GM12878 (cell line): Measurements from ENCODE around the gene MAB21L4. TPM values are rescaled to one million over a fixed set of nuclear protein-coding genes. Genes with fewer than 3 reads are reported as not detected.

Experiments
- ATAC-seq: fragments of 200-7000 bp; cut with Tn5 transposase; 3 replicates; pipeline ENCODE4 v1.9.1; 2020; ENCODE audit warnings: mild to moderate bottlenecking, moderate library complexity
- BruUV-seq: library from RNA; stranded (reverse); fragments of 400-500 nt; replicated peaks from 2 replicates; lab custom pipeline; 2021; lab: Mats Ljungman, UMichigan
- CTCF ChIA-PET: fragments of 300-600 bp; sonication (Branson Sonifier 250); formaldehyde crosslinking; extraction: SDS; loops from one replicate; lab custom pipeline; 2021; ENCODE audit warnings: inconsistent platforms; lab: Yijun Ruan, JAX
- POLR2A ChIA-PET: fragments of 350-600 bp; formaldehyde crosslinking; extraction: SDS; loops from one replicate; lab custom pipeline; 2021; ENCODE audit warnings: inconsistent platforms; lab: Charles Lee
- RAD21 ChIA-PET: fragments of 300-600 bp; sonication (Branson Sonifier 250); formaldehyde crosslinking; loops from one replicate; lab custom pipeline; 2023; ENCODE audit warnings: antibody characterized with exemption; ENCODE audit not compliant: unreplicated experiment; lab: Charles Lee
- SMC1A ChIA-PET: fragments of 300-600 bp; sonication (Branson Sonifier 250); formaldehyde crosslinking; loops from one replicate; lab custom pipeline; 2023; ENCODE audit not compliant: unreplicated experiment, uncharacterized antibody; lab: Charles Lee
- DNase-seq: peaks from one replicate; pipeline ENCODE4 v3.0.0-alpha.2; 2011; ENCODE audit warnings: low read depth, low spot score
- FAIRE-seq: peaks from 3 replicates; lab custom pipeline; 2011; peaks lifted over from hg19 to GRCh38; lab: Jason Lieb, UNC
- H2AFZ ChIP-seq: 2 replicates; pipeline ENCODE4 v1.6.0; 2011; ENCODE audit warnings: low read depth, low read length, control low read depth; ENCODE audit not compliant: control insufficient read depth
- H3K27ac ChIP-seq: 2 replicates; pipeline ENCODE4 v1.5.1; 2011; ENCODE audit warnings: control low read depth; ENCODE audit not compliant: control insufficient read depth, insufficient read depth
- H3K27me3 ChIP-seq, 2 experiments: replicated peaks in 1 of 2; 2 replicates each; pipeline versions ENCODE4 v1.6.0 to v1.6.1; 2011; ENCODE audit warnings: low read length in 1 of 2; ENCODE audit not compliant: control insufficient read depth in 2 of 2, insufficient read depth in 2 of 2
- H3K36me3 ChIP-seq, 2 experiments: 2 replicates each; pipeline ENCODE4 v1.5.1; 2011; ENCODE audit warnings: low read length in 1 of 2; ENCODE audit not compliant: control insufficient read depth in 2 of 2, insufficient read depth in 2 of 2
- H3K4me1 ChIP-seq: 2 replicates; pipeline ENCODE4 v1.6.1; 2011; ENCODE audit warnings: mild to moderate bottlenecking, low read length, moderate library complexity, mixed read lengths; ENCODE audit not compliant: control insufficient read depth, insufficient read depth
- H3K4me2 ChIP-seq: 2 replicates; pipeline ENCODE4 v1.6.0; 2011; ENCODE audit warnings: control low read depth; ENCODE audit not compliant: control insufficient read depth, insufficient read depth
- H3K4me3 ChIP-seq: fragments of 200-600 bp; sonication (generic); 2 replicates; pipeline ENCODE4 v1.5.1; 2016
- H3K79me2 ChIP-seq: 2 replicates; pipeline ENCODE4 v1.6.0; 2011; ENCODE audit warnings: low read length; ENCODE audit not compliant: control insufficient read depth, insufficient read depth
- H3K9ac ChIP-seq: 2 replicates; pipeline ENCODE4 v1.8.0; 2011; ENCODE audit warnings: low read length, control low read depth, mixed read lengths; ENCODE audit not compliant: control insufficient read depth, insufficient read depth
- H3K9me3 ChIP-seq: replicated peaks from 3 replicates; pipeline ENCODE4 v1.5.1; 2011; ENCODE audit warnings: mild to moderate bottlenecking, low read length; ENCODE audit not compliant: control insufficient read depth, insufficient read depth
- H4K20me1 ChIP-seq: 2 replicates; pipeline ENCODE4 v1.6.0; 2011; ENCODE audit not compliant: control insufficient read depth, insufficient read depth
- ASH2L ChIP-seq: fragments of 300-600, 200-600 bp; sonication (generic); IDR thresholded peaks from 2 replicates; pipeline ENCODE4 v1.6.1; 2017; ENCODE audit warnings: low read depth, mild to moderate bottlenecking, borderline replicate concordance
- CREB1 ChIP-seq: IDR thresholded peaks from 2 replicates; pipeline ENCODE4 v1.6.1; 2012; ENCODE audit warnings: low read depth, mild to moderate bottlenecking, inconsistent platforms
- CTCF ChIP-seq, 3 experiments: IDR thresholded peaks in 2 of 3; conservative IDR thresholded peaks in 1 of 3; 2 replicates each; pipeline ENCODE4 v1.5.1; 2011; ENCODE audit warnings: low read depth in 3 of 3, low read length in 3 of 3, mild to moderate bottlenecking in 3 of 3, control low read depth in 2 of 3, moderate library complexity in 2 of 3, inconsistent platforms in 1 of 3, mixed read lengths in 1 of 3; ENCODE audit not compliant: control insufficient read depth in 2 of 3, insufficient read depth in 1 of 3; ENCODE audit errors: extremely low read depth in 1 of 3
- NR2C1 ChIP-seq: fragments of 450-650 bp; IDR thresholded peaks from 2 replicates; pipeline ENCODE4 v1.6.1; 2017; ENCODE audit warnings: antibody characterized with exemption, mild to moderate bottlenecking, moderate library complexity
- NR2F1 ChIP-seq: fragments of 450-650 bp; conservative IDR thresholded peaks from 2 replicates; pipeline ENCODE4 v1.6.1; 2017; ENCODE audit warnings: mild to moderate bottlenecking
- PAX5 ChIP-seq: IDR thresholded peaks from 2 replicates; pipeline ENCODE4 v1.6.1; 2011; ENCODE audit warnings: low read depth, low read length, borderline replicate concordance
- PKNOX1 ChIP-seq: fragments of 450-650 bp; IDR thresholded peaks from 2 replicates; pipeline ENCODE4 v1.6.1; 2016; ENCODE audit warnings: mild to moderate bottlenecking
- RAD21 ChIP-seq: IDR thresholded peaks from 2 replicates; pipeline ENCODE4 v1.6.1; 2011; ENCODE audit warnings: mild to moderate bottlenecking, low read depth, low read length, moderate library complexity; ENCODE audit not compliant: insufficient read depth
- SMC3 ChIP-seq: IDR thresholded peaks from 2 replicates; pipeline ENCODE4 v1.6.1; 2011; ENCODE audit warnings: low read length, improper control_type of control experiment, borderline replicate concordance
- SUZ12 ChIP-seq: fragments of 200-600 bp; sonication (generic); IDR thresholded peaks from one replicate; pipeline ENCODE4 v1.6.1; 2018; ENCODE audit warnings: antibody characterized with exemption, mild to moderate bottlenecking; ENCODE audit not compliant: unreplicated experiment
- WRNIP1 ChIP-seq: IDR thresholded peaks from 2 replicates; pipeline ENCODE4 v1.6.1; 2011; ENCODE audit warnings: low read depth, low read length, improper control_type of control experiment, borderline replicate concordance
- ZBED1 ChIP-seq: IDR thresholded peaks from 2 replicates; pipeline ENCODE4 v1.6.1; 2016; ENCODE audit warnings: borderline replicate concordance
- ZNF207 ChIP-seq: fragments of 450-650 bp; IDR thresholded peaks from 2 replicates; pipeline ENCODE4 v1.6.1; 2014; ENCODE audit warnings: antibody characterized with exemption, mild to moderate bottlenecking, borderline replicate concordance
- WGBS: methylation state at CpG from one replicate; pipeline ENCODE4 v1.1.6; 2016; ENCODE audit warnings: low lambda C conversion rate; ENCODE audit not compliant: insufficient replicate concordance, insufficient coverage; ENCODE audit errors: missing lambda C conversion rate; 5-methylcytosine and 5-hydroxymethylcytosine counted together
- in situ Hi-C: fragments of 300-500 bp; cut with MboI; formaldehyde crosslinking; loops from 9 replicates; pipeline ENCODE4 v1.14.3; 2018; ENCODE audit warnings: mixed read lengths
- intact Hi-C: fragments of 100-400 bp; cut with micrococcal nuclease; formaldehyde crosslinking; loops from one replicate; pipeline ENCODE4 v1.14.2; 2022; ENCODE audit not compliant: unreplicated experiment
- polyA plus RNA-seq, 11 experiments: library from polyadenylated mRNA; depleted of rRNA in 4 of 11; unstranded in 6 of 11; stranded (reverse) in 5 of 11; fragments of >200 nt; fragmentation: Nextera tagmentation in 4 of 11; fragmentation: Illumina TruSeq in 1 of 11; extraction: Ambion mirVana in 4 of 11; extraction: Trizol in 1 of 11; gene quantifications; 1 replicate in 1 of 11; 2 replicates in 10 of 11; pipeline versions ENCODE4 v1.2.1 to v1.2.3, GENCODE V29; 2011 to 2016; ENCODE audit warnings: inconsistent platforms in 2 of 11, missing spikeins in 2 of 11, low read depth in 1 of 11
- total RNA-seq, 4 experiments: library from RNA; depleted of rRNA in 3 of 4; stranded (reverse); fragments of >200 nt in 3 of 4; fragmentation: Illumina TruSeq in 1 of 4; extraction: Trizol in 1 of 4; gene quantifications; 2 replicates each; pipeline versions ENCODE4 v1.2.1 to v1.2.3, GENCODE V29; 2013 to 2021
- TF ChIP-seq, protein P1 (sequence below): IDR thresholded peaks from 2 replicates; pipeline ENCODE4 v1.6.1; 2012; ENCODE audit warnings: low read depth, low read length, improper control_type of control experiment
- TF ChIP-seq, protein P2 (sequence below): fragments of 450-650 bp; IDR thresholded peaks from 2 replicates; pipeline ENCODE4 v1.6.1; 2018; ENCODE audit warnings: mild to moderate bottlenecking, low read depth, moderate library complexity; ENCODE audit not compliant: partially characterized antibody

MAB21L4 gene
- total and polyA plus RNA-seq, 10 of the 15 experiments (the other 5 are each of a cell fraction or from before 2014, with no cell fraction given): 0.03 TPM; not detected in 9

GRCh38 chr2:240851078-240851991 is 44.6 kb downstream of the MAB21L4 start:
- in situ Hi-C loops (loop anchor here (10.0 kb wide), 1 partner anchor 803 kb away; no protein-coding TSS in a partner anchor), intact Hi-C loops (loop anchor here (5.0 to 10.0 kb wide), 2 partner anchors 226 to 363 kb away; no protein-coding TSS in a partner anchor)
- no peak overlapping the region for H2AFZ ChIP-seq
- BruUV-seq: no TSS peak
- peaks cover 1% of the 10 kb centered on the region; the same call in 1 of the 3 replicates for H3K9me3 ChIP-seq
- POLR2A ChIA-PET: no interaction called here
- CTCF ChIA-PET: interaction anchor here (0.6 to 1.7 kb wide), 12 partner anchors 10 to 1027 kb away, joined by 3 to 12 read pairs (median 3); no protein-coding TSS in a partner anchor
- H3K4me2 ChIP-seq: no peak overlapping the region
- no peaks in the 10 kb centered on the region for H3K27me3 ChIP-seq
- RAD21 ChIA-PET: interaction anchor here (0.7 to 1.0 kb wide), 2 partner anchors 11 to 541 kb away, joined by 3 read pairs; no protein-coding TSS in a partner anchor
- no peaks in the 10 kb centered on the region for H3K79me2 ChIP-seq
- DNase-seq: peak; percentile 12
- WGBS: 34% methylated on average over 33 of the region's 33 CpGs
- H4K20me1 ChIP-seq: no peaks in the 10 kb centered on the region
- H3K9ac ChIP-seq: no peak overlapping the region
- H3K27ac ChIP-seq: no peak overlapping the region
- no peaks in the 10 kb centered on the region for H3K36me3 ChIP-seq
- no peaks in the 10 kb centered on the region for H3K4me1 ChIP-seq
- no peak overlapping the region for H3K4me3 ChIP-seq
- SMC1A ChIA-PET: interaction anchor here (0.6 kb wide), 1 partner anchor 9 kb away, joined by 3 read pairs; no protein-coding TSS in a partner anchor
- ATAC-seq: peak; percentile 99
- FAIRE-seq: peak; percentile 85
- TF ChIP-seq, protein P1, sequence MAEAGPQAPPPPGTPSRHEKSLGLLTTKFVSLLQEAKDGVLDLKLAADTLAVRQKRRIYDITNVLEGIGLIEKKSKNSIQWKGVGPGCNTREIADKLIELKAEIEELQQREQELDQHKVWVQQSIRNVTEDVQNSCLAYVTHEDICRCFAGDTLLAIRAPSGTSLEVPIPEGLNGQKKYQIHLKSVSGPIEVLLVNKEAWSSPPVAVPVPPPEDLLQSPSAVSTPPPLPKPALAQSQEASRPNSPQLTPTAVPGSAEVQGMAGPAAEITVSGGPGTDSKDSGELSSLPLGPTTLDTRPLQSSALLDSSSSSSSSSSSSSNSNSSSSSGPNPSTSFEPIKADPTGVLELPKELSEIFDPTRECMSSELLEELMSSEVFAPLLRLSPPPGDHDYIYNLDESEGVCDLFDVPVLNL: 0 out of 2 replicates have a peak, but pooled peaks have one; percentile 25
- TF ChIP-seq PAX5: no peak
- peak; percentile 94 to 95 (median 94); a peak in 5 of 6 replicates for TF ChIP-seq CTCF (IDR thresholded peaks at IDR 0.05 in 2 of 3, conservative IDR thresholded peaks at IDR 0.05 in 1 of 3; ENCODE audit: control insufficient read depth in 2 of 3, extremely low read depth in 1 of 3, insufficient read depth in 1 of 3, low read depth in 3 of 3, low read length in 3 of 3)
- peak; percentile 78 for TF ChIP-seq NR2C1
- TF ChIP-seq SMC3: peak; percentile 69
- no peak for TF ChIP-seq SUZ12
- peak; percentile 35; the same call in 1 of the 2 replicates for TF ChIP-seq PKNOX1
- peak; percentile 90 for TF ChIP-seq RAD21
- TF ChIP-seq, protein P2, sequence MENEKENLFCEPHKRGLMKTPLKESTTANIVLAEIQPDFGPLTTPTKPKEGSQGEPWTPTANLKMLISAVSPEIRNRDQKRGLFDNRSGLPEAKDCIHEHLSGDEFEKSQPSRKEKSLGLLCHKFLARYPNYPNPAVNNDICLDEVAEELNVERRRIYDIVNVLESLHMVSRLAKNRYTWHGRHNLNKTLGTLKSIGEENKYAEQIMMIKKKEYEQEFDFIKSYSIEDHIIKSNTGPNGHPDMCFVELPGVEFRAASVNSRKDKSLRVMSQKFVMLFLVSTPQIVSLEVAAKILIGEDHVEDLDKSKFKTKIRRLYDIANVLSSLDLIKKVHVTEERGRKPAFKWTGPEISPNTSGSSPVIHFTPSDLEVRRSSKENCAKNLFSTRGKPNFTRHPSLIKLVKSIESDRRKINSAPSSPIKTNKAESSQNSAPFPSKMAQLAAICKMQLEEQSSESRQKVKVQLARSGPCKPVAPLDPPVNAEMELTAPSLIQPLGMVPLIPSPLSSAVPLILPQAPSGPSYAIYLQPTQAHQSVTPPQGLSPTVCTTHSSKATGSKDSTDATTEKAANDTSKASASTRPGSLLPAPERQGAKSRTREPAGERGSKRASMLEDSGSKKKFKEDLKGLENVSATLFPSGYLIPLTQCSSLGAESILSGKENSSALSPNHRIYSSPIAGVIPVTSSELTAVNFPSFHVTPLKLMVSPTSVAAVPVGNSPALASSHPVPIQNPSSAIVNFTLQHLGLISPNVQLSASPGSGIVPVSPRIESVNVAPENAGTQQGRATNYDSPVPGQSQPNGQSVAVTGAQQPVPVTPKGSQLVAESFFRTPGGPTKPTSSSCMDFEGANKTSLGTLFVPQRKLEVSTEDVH: no peak
- TF ChIP-seq ASH2L: no peak
- no peak for TF ChIP-seq ZNF207
- no peak for TF ChIP-seq ZBED1
- 0 out of 2 replicates have a peak, but pooled peaks have one; percentile 39 for TF ChIP-seq WRNIP1
- peak; percentile 90 for TF ChIP-seq NR2F1
- no peak for TF ChIP-seq CREB1
